ENCODE data around the gene GPR142.

The GPR142 gene

DNA sequence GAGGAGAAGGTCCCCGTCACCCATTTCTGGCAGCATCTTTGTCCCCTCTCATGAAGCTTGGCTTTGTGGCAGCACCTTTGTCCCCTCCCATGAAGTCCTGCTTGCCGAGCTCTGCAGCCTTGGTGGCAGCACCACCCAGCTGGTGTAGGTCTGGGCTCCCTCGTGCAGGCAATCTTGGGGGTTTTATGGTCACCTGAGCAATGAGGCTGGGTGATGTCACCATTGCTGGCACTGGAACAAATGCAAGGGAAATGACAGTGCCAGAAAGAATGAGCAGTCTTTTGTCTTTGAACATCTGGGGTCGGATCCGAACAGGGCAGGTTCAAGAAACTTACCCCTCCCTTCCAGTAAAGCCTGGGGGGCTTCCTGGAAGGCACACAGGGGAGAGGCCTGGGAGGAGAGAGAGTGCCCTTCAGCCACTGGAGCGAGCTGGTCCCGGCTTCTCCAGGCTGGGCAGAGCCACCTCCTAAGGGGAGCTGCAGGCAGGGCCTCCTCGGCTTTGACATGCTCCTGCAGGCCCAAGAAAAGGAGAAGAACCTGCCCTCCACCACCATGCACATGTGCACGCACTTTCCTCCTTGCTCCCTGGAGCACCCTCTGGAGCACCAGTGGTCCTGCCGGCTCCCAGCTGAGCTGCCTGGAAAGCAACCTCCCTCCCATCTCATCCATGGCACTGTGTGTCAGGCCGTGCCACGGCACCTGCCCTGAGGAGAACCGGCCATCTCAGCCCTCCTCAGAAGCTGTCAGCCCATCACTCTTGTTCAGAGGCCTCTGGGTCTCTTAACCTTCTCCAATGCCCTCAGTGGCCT is 21.7 kb upstream of the GPR142 start:
- DNase-seq (ENCODE audit: low spot score) = no peak

- no peak for DNase-seq (ENCODE audit: low spot score)
These were observed 19.7 kb upstream of the GPR142 start for GRCh38 chr17:74347646-74348045.

GRCh38 chr17:74349120-74349519 is 18.2 kb upstream of the GPR142 start:
- DNase-seq (ENCODE audit: low spot score) = no peak

DNA sequence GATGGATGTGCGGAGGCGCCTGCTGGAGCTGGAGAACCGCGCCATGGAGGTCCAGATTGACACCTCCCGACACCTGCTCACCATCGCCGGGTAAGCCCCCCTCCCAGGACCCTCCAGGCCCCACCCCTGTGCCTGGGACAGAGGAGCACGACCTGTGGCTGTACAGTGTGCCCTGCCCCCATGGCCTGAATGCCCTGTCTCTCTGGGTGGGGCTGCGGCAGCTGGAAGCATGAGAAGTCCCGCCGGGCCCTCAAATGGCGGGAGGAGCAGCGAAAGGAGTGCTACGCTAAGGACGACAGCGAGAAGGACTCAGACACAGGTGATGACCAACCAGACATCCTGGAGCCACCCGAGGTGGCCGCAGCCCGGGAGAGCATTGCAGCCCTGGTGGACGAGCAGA is 16.8 kb upstream of the GPR142 start:
- DNase-seq (ENCODE audit: low spot score) = no peak

DNA sequence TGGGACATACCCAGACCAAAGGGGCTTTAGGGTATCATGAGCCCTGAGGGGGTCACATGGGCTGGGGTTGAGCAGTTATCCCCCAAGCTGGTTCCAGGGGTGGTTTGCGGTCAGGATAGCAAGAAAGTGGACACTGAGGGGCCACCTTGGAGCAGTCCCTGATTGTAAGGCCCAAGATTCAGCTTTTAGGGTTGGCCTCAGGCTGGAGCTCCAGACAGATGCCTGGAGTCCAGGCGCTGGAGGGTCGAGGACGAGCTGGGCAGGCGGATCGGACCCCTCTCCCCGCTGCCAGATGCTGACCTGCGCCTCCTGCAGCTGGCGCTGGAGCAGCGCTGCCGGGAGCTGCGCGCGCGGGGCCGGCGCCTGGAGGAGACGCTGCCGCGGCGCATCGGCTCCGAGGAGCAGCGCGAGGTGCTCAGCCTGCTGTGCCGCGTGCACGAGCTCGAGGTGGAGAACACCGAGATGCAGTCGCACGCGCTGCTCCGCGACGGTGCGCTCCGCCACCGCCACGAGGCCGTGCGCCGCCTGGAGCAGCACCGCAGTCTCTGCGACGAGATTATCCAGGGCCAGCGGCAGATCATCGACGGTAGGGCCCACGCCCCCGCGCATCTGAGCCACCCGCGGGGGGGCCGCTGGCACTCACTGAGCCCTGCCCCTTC is 15.6 kb upstream of the GPR142 start:
- DNase-seq (ENCODE audit: low spot score) = no peak

DNA sequence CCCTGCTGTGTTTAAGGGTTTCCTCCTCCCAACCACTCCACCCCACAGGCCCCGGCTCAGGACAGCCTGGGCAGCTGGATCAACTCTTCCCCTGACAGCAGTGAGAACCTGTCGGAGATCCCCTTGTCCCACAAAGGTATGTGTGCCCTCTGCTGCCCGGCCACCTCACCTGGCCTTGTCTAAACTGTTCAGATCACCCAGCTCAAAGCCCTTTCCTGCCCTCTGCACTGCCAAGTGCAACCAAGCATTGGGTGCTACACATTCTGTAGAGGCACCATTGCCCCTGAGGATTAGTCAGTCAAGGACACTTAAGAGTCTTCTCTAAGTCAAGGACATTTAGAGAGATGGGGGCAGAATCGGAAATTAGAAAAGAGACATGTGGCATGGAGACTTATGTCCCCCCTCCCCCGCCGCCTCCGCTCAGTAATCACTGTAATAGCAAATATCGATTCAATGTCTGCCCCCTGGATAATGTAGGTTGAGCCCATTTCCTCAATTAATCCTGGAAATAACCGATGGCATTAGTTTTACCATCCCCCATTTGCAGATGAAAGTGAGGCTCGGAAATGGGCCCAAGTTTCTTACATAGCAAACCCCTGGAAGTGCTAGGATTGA is 13.8 kb upstream of the GPR142 start:
- no peak for DNase-seq (ENCODE audit: low spot score)

DNA sequence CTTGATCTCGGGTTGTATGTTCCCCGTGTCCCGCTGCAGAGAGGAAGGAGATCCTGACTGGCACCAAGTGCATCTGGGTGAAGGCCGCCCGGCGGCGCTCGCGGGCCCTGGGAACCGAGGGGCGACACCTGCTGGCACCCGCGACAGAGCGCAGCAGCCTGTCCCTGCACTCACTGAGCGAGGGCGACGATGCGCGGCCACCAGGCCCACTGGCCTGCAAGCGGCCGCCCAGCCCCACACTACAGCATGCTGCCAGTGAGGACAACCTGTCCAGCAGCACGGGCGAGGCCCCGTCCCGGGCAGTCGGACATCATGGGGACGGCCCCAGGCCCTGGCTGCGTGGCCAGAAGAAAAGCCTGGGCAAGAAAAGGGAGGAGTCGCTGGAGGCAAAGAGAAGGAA is 13.2 kb upstream of the GPR142 start:
- DNase-seq (ENCODE audit: low spot score) = no peak

- no peak for DNase-seq (ENCODE audit: low spot score)
These were observed 12.7 kb upstream of the GPR142 start for GRCh38 chr17:74354561-74354960.

- no peak for DNase-seq (ENCODE audit: low spot score)
These were observed 12.2 kb upstream of the GPR142 start for GRCh38 chr17:74355065-74355464.

DNA sequence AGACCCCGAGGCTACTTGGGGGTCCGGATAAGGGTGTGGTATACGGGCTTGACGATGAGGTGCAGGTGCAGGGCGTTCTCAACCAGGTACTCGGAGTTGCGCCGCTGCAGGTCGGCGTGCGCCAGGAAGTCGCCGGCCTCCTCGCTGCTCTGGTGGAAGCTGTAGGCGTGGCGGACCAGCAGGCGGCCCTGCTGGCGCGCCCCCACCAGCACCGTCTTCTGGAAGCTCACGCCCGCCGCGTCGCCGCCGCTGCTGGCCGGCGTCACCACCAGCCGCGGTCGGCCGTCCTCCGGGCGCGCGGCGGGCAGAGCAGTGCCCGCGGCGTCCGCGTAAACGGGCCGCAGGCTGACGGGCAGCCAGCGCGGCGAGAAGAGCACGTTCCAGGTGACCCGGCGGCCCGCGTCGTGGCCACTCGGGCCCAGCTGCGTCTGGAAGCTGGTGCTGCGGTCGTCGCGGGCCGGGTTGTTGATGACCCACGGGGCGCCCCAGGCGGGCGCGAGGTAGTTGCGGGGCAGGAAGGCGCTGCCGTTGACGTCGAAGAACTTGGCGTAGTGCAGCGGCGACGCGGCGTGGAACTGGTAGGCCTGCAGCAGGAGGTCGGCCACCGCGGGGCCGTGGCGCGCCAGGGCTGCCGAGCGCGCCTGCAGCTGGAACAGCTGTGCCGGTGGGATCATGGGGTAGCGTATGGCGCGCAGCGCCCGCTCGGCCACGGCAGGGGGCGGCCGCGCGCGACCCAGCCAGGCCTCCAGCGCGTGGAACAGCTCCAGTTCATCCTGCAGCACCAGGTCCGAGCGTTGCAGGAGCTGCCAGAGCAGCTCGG is 10.4 kb upstream of the GPR142 start:
- no peak for DNase-seq (ENCODE audit: low spot score)

DNA sequence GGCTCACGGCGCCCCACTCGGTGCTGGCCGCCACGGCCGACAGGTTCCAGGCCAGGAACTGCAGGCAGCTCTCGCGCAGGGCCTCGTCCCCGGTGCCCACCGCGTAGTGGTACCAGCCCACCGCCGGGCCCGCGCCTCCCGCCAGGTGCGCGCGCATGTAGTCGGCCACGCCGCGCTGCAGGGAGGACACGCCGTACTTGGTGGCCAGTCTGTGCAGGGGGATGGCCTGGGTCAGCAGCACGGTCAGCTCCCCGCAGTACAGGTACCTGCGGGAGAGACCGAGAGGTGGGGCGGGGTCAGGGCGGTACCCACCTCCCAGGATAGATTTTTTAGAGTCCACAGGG is 9.9 kb upstream of the GPR142 start:
- no peak for DNase-seq (ENCODE audit: low spot score)

DNA sequence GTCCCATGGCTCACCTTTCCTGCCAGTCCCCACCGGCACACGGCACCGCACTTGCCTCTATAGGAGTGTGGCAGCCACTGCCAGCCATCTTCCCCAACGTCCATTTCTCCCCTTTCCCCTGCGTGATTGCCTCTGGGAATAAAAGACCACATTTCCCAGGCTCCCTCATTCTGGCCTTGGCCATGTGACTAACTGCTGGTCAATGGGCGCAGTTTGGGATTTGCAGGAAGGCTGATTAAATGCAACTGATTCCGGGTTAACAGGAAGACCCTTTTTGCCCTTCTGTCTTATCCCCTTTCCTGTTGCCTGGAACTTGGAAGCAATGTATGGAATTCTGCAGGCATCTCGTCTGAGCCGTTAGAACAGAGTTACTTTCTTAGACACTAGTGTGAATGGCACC is 8.6 kb upstream of the GPR142 start:
- no peak for DNase-seq (ENCODE audit: low spot score)

GRCh38 chr17:74359916-74360315 is 7.4 kb upstream of the GPR142 start:
- no peak for DNase-seq (ENCODE audit: low spot score)

DNA sequence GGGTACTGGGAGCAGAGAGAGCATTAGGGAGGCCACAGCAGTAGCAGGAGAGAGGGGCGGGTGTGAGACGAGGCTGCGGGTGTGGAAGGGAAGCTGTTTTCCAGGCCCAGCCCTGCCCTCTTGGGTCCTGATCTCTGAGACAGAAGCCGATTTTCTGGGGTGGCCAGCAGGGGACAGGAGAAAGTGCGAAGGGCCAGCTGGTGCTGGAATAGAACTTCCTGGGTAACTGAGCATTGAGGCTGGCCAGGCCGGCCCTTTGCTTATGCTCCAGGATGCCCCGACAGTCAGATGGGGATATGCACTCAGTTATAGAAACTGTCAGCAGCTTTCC is 6.4 kb upstream of the GPR142 start:
- DNase-seq (ENCODE audit: low spot score) = no peak

GRCh38 chr17:74361230-74362068 is 5.9 kb upstream of the GPR142 start, which contains the start of gene BTBD17:
BTBD17 (minus strand) TSS chr17:74361868; CDS start chr17:74361819, 49 bp downstream.
- peak; percentile 22 for DNase-seq (ENCODE audit: low spot score)

- DNase-seq (ENCODE audit: low spot score) = no peak
These were observed 5.3 kb upstream of the GPR142 start for GRCh38 chr17:74362069-74362405.

- peak; percentile 44 for DNase-seq (ENCODE audit: low spot score)
These were observed 4.4 kb upstream of the GPR142 start for GRCh38 chr17:74362810-74363498.

DNA sequence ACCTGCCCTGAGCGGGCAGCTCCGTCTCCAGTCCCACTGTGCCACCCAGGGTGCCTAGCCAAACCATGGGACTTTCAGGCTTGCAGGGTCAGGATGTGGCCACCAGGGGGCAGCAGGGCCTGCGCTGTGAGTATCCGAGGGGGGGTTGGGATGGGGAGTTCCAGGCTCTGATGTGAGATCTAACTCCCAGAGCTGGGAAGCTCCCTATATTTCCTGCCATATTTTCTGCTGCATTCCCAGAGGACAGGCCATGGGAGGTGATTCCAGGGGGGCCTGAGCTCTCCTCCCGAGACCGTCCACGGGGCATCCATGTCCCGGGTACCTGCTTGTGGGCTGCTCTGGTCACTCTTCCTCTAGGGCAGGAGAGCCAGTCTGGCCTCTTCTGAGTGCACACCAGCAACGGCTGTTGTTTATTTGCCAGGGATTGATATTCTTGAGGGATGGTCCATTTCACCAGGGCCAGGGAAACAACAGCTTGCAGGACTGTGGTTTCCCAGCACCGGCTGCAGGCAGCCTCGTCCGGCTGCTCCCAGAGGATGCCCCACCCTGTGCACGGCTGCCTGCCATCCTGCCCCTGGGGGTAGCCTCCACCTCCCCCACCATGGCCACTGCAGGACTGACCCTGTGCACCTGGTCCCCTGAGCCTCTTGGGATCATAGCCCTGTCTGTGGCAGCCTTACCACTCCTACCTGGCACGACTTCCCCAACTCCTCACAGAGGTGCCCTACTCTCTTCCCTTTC is 1.2 kb downstream of the GPR142 start:
- DNase-seq (ENCODE audit: low spot score) = peak; percentile 69

- DNase-seq (ENCODE audit: low spot score) = no peak
These were observed 1.9 kb downstream of the GPR142 start for GRCh38 chr17:74369221-74369620.
